ENCODE data around the gene RARRES1.
"Not testable (repeated sequence)": the region's sequence is repeated elsewhere in the genome, so short reads cannot be mapped to it uniquely, and the experiment has no call there.

Gene RARRES1

GRCh38 chr3:158709666-158710083 lies 22.6 kb downstream of the RARRES1 start:
- in situ Hi-C loops (cut with MboI; ENCODE audit: low pct_unique_long_range_greater_than_20kb, low sequenced_read_pairs), result no loop called here
- no peak for DNase-seq

- DNase-seq, result no peak
- in situ Hi-C loops (cut with MboI; ENCODE audit: low pct_unique_long_range_greater_than_20kb, low sequenced_read_pairs), result no loop called here
Observed at GRCh38 chr3:158703566-158703965, 28.7 kb downstream of the RARRES1 start.

- no peak for DNase-seq
- in situ Hi-C loops (cut with MboI; ENCODE audit: low pct_unique_long_range_greater_than_20kb, low sequenced_read_pairs), result no loop called here
Observed at GRCh38 chr3:158702815-158703481, 29.3 kb downstream of the RARRES1 start.

- in situ Hi-C loops (cut with MboI; ENCODE audit: low pct_unique_long_range_greater_than_20kb, low sequenced_read_pairs), result no loop called here
- no peak for DNase-seq
Observed at GRCh38 chr3:158701420-158702065, 30.7 kb downstream of the RARRES1 start.

GRCh38 chr3:158700559-158700958 lies 31.7 kb downstream of the RARRES1 start:
- DNase-seq, result no peak
- in situ Hi-C loops (cut with MboI; ENCODE audit: low pct_unique_long_range_greater_than_20kb, low sequenced_read_pairs), result no loop called here

GRCh38 chr3:158696618-158697017 lies 35.6 kb downstream of the RARRES1 start:
- in situ Hi-C loops (cut with MboI; ENCODE audit: low pct_unique_long_range_greater_than_20kb, low sequenced_read_pairs), result no loop called here
- no peak for DNase-seq

- DNase-seq; in situ Hi-C loops (cut with MboI; ENCODE audit: low pct_unique_long_range_greater_than_20kb, low sequenced_read_pairs): not testable (repeated sequence)
Observed at GRCh38 chr3:158693866-158694456, 38.3 kb downstream of the RARRES1 start.

- DNase-seq, result no peak
- in situ Hi-C loops (cut with MboI; ENCODE audit: low pct_unique_long_range_greater_than_20kb, low sequenced_read_pairs), result no loop called here
Observed at GRCh38 chr3:158685159-158685558, 47.1 kb downstream of the RARRES1 start.

- no peak for DNase-seq
- in situ Hi-C loops (cut with MboI; ENCODE audit: low pct_unique_long_range_greater_than_20kb, low sequenced_read_pairs), result no loop called here
Observed at GRCh38 chr3:158683230-158683962, 48.9 kb downstream of the RARRES1 start.

GRCh38 chr3:158680861-158681260 lies 51.4 kb downstream of the RARRES1 start:
- DNase-seq, result no peak
- in situ Hi-C loops (cut with MboI; ENCODE audit: low pct_unique_long_range_greater_than_20kb, low sequenced_read_pairs), result no loop called here

GRCh38 chr3:158679547-158680000 lies 52.7 kb downstream of the RARRES1 start:
- in situ Hi-C loops (cut with MboI; ENCODE audit: low pct_unique_long_range_greater_than_20kb, low sequenced_read_pairs), result no loop called here
- no peak for DNase-seq

GRCh38 chr3:158678687-158679086 lies 53.6 kb downstream of the RARRES1 start:
- in situ Hi-C loops (cut with MboI; ENCODE audit: low pct_unique_long_range_greater_than_20kb, low sequenced_read_pairs), result no loop called here

GRCh38 chr3:158672215-158673176 lies 59.8 kb downstream of the RARRES1 start, which contains the start of gene LXN:
LXN (minus strand) TSS chr3:158672648; CDS start chr3:158672478, 170 bp downstream.
- in situ Hi-C loops (cut with MboI; ENCODE audit: low pct_unique_long_range_greater_than_20kb, low sequenced_read_pairs), result no loop called here
- peak; percentile 92 for DNase-seq

More at GRCh38 chr3:158678687-158679086, 53.6 kb downstream of the RARRES1 start:
- no peak for DNase-seq

- DNase-seq, result no peak
- in situ Hi-C loops (cut with MboI; ENCODE audit: low pct_unique_long_range_greater_than_20kb, low sequenced_read_pairs), result no loop called here
Observed at GRCh38 chr3:158671821-158672214, 60.4 kb downstream of the RARRES1 start.

GRCh38 chr3:158668506-158668905 lies 63.8 kb downstream of the RARRES1 start:
- in situ Hi-C loops (cut with MboI; ENCODE audit: low pct_unique_long_range_greater_than_20kb, low sequenced_read_pairs), result no loop called here
- no peak for DNase-seq

- in situ Hi-C loops (cut with MboI; ENCODE audit: low pct_unique_long_range_greater_than_20kb, low sequenced_read_pairs), result no loop called here
- DNase-seq, result no peak
Observed at GRCh38 chr3:158666416-158666815, 65.8 kb downstream of the RARRES1 start.

- DNase-seq, result no peak
- in situ Hi-C loops (cut with MboI; ENCODE audit: low pct_unique_long_range_greater_than_20kb, low sequenced_read_pairs), result no loop called here
Observed at GRCh38 chr3:158663832-158664231, 68.4 kb downstream of the RARRES1 start.

GRCh38 chr3:158663246-158663645 lies 69.0 kb downstream of the RARRES1 start:
- in situ Hi-C loops (cut with MboI; ENCODE audit: low pct_unique_long_range_greater_than_20kb, low sequenced_read_pairs), result no loop called here
- no peak for DNase-seq

GRCh38 chr3:158660711-158661110 lies 71.5 kb downstream of the RARRES1 start:
- in situ Hi-C loops (cut with MboI; ENCODE audit: low pct_unique_long_range_greater_than_20kb, low sequenced_read_pairs), result no loop called here
- no peak for DNase-seq

Measured in KBM-7 (cell line).